Left renal pelvis (tissue), 4 donors: ENCODE results near the gene KISS1R. TPM values are rescaled to one million over a fixed set of nuclear protein-coding genes. Genes with fewer than 3 reads are reported as not detected.

Experiments used
- DNase-seq, 4 donors: peaks; one replicate each; pipeline ENCODE4 v3.0.0-alpha.2; 2013; ENCODE audit warnings: low read depth in 4 of 4, low spot score in 3 of 4
- polyA plus RNA-seq, 4 donors: library from polyadenylated mRNA; unstranded; fragments of 120-200 nt; gene quantifications; one replicate each; pipeline ENCODE4 v1.2.1, GENCODE V29; 2013; ENCODE audit not compliant: insufficient read length in 4 of 4

KISS1R gene
- polyA plus RNA-seq, 4 donors = 0.20 to 0.98 (median 0.40) TPM

GRCh38 chr19:964761-965694, 47.9 kb downstream of the KISS1R start:
- DNase-seq = no peak

DNA sequence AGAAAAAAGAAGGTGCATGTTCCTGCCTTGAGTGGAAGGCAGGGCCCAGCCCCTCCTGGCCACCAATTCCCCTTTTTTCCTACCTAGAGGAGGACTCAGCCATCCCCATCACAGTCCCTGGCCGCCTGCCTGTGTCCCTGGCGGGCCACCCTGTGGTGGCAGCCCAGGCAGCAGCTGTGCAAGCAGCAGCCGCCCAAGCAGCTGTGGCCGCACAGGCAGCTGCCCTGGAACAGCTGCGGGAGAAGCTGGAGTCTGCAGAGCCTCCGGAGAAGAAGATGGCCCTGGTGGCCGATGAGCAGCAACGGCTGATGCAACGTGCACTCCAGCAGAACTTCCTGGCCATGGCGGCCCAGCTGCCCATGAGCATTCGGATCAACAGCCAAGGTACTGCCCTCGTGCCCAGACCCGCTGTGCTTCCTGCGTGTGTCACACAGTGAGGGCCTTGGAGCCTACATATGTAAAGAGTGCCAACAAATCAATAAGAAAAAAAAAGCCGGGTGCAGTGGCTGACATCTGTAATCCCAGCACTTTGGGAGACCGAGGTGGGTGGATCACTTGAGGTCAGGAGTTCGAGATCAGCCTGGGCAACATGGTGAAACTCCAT, 49.5 kb downstream of the KISS1R start:
- DNase-seq = no peak

Other genes with a start within 250 kb of the KISS1R start
- gene FSTL3, start 240.9 kb upstream of the KISS1R start, polyA plus RNA-seq = 10 to 100 TPM; 14.3 to 18.8 (median 17.7) TPM
- gene PRSS57, start 221.9 kb upstream of the KISS1R start, polyA plus RNA-seq = under 1 TPM in 3 of 4 donors, not detected in 1; 0.22 to 0.46 (median 0.23) TPM
- 100 to 1,000 TPM in 1 of 4 donors, 10 to 100 TPM in 3; 63.6 to 111 (median 78.1) TPM for gene PALM, start 208.4 kb upstream of the KISS1R start, polyA plus RNA-seq
- gene MISP, start 166.2 kb upstream of the KISS1R start, polyA plus RNA-seq = 10 to 100 TPM in 1 of 4 donors, 1 to 10 TPM in 2, under 1 TPM in 1; 0.44 to 10.6 (median 6.8) TPM
- gene PTBP1, start 119.9 kb upstream of the KISS1R start, polyA plus RNA-seq = 100 to 1,000 TPM; 292 to 417 (median 389) TPM
- gene PLPPR3, start 95.4 kb upstream of the KISS1R start, polyA plus RNA-seq = 10 to 100 TPM; 10.3 to 18.9 (median 11.4) TPM
- 1 to 10 TPM in 2 of 4 donors, under 1 TPM in 2; 0.86 to 3.6 (median 1.1) TPM for gene AZU1, start 89.5 kb upstream of the KISS1R start, polyA plus RNA-seq
- gene PRTN3, start 76.3 kb upstream of the KISS1R start, polyA plus RNA-seq = 1 to 10 TPM in 2 of 4 donors, under 1 TPM in 2; 0.59 to 2.0 (median 1.0) TPM
- 1 to 10 TPM in 1 of 4 donors, under 1 TPM in 1, not detected in 2; 0.48 to 1.1 TPM for gene ELANE, start 65.0 kb upstream of the KISS1R start, polyA plus RNA-seq
- gene CFD, start 57.7 kb upstream of the KISS1R start, polyA plus RNA-seq = 10 to 100 TPM in 1 of 4 donors, 1 to 10 TPM in 3; 2.3 to 12.9 (median 3.6) TPM
- 10 to 100 TPM; 46.5 to 86.8 (median 53.7) TPM for gene MED16, start 24.1 kb upstream of the KISS1R start, polyA plus RNA-seq
- not detected for gene RNU6-9, start 23.8 kb upstream of the KISS1R start, polyA plus RNA-seq
- gene R3HDM4, start 4.1 kb upstream of the KISS1R start, polyA plus RNA-seq = 10 to 100 TPM; 39.3 to 61.2 (median 47.8) TPM
- 10 to 100 TPM; 13.2 to 35.9 (median 19.1) TPM for gene ARID3A, start 8.7 kb downstream of the KISS1R start, polyA plus RNA-seq
- 10 to 100 TPM; 24.4 to 55.7 (median 38.7) TPM for gene WDR18, start 67.0 kb downstream of the KISS1R start, polyA plus RNA-seq
- gene GRIN3B, start 83.1 kb downstream of the KISS1R start, polyA plus RNA-seq = 1 to 10 TPM in 1 of 4 donors, under 1 TPM in 3; 0.33 to 1.4 (median 0.69) TPM
- gene TMEM259, start 103.8 kb downstream of the KISS1R start, polyA plus RNA-seq = 100 to 1,000 TPM in 1 of 4 donors, 10 to 100 TPM in 3; 88.4 to 138 (median 98.9) TPM
- gene RNU6-2, start 104.2 kb downstream of the KISS1R start, polyA plus RNA-seq = not detected
- gene CNN2, start 109.3 kb downstream of the KISS1R start, polyA plus RNA-seq = 100 to 1,000 TPM; 171 to 188 (median 182) TPM
- gene ABCA7, start 122.8 kb downstream of the KISS1R start, polyA plus RNA-seq = 10 to 100 TPM in 1 of 4 donors, 1 to 10 TPM in 3; 2.7 to 10.6 (median 7.7) TPM
- gene ARHGAP45, start 149.8 kb downstream of the KISS1R start, polyA plus RNA-seq = 10 to 100 TPM in 1 of 4 donors, 1 to 10 TPM in 3; 8.2 to 14.4 (median 8.9) TPM
- 100 to 1,000 TPM; 106 to 154 (median 145) TPM for gene POLR2E, start 178.0 kb downstream of the KISS1R start, polyA plus RNA-seq
- 100 to 1,000 TPM; 141 to 267 (median 234) TPM for gene GPX4, start 186.7 kb downstream of the KISS1R start, polyA plus RNA-seq